Activated T-helper 1 cell treated with anti-CD3 and anti-CD28 coated beads, Interleukin-2, amount 50 U/mL, for 16 hours (primary cell): ENCODE data around the gene GBP3.
"Not testable (repeated sequence)": the region's sequence is repeated elsewhere in the genome, so short reads cannot be mapped to it uniquely, and the experiment has no call there.

ENCODE experiments used
- DNase-seq, 2 donors: peaks; one replicate each; pipeline ENCODE4 v3.0.0-alpha.2; 2020; ENCODE audit warnings: low read depth in 1 of 2, low spot score in 1 of 2

GBP3 gene, protein sequence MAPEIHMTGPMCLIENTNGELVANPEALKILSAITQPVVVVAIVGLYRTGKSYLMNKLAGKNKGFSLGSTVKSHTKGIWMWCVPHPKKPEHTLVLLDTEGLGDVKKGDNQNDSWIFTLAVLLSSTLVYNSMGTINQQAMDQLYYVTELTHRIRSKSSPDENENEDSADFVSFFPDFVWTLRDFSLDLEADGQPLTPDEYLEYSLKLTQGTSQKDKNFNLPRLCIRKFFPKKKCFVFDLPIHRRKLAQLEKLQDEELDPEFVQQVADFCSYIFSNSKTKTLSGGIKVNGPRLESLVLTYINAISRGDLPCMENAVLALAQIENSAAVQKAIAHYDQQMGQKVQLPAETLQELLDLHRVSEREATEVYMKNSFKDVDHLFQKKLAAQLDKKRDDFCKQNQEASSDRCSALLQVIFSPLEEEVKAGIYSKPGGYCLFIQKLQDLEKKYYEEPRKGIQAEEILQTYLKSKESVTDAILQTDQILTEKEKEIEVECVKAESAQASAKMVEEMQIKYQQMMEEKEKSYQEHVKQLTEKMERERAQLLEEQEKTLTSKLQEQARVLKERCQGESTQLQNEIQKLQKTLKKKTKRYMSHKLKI

GRCh38 chr1:89022167-89022959, at the start of gene GBP3:
Gene GBP3, minus strand, starts transcription at chr1:89022866. Its CDS starts 2,145 bp downstream, at chr1:89020721.
- DNase-seq, result no peak

DNA sequence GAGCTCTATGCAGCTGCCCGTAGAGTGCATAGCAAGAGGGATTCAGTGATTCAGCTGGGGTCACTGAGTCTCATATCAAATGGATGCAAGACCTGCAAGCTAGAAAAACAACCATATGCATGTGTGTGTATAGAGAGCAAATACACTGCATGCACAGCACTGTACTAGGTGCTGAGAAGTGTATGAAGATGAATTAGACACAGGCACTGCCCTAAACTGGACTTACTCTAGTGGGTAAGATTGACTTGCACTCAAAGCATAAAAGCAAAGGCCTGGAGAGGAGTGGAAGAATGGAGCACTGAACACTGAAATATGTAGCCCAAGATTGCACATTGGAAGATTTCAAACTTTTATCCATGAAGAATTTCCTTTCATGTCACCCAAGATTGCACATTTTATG, 47.8 kb upstream of the GBP3 start:
- DNase-seq, result no peak

DNA sequence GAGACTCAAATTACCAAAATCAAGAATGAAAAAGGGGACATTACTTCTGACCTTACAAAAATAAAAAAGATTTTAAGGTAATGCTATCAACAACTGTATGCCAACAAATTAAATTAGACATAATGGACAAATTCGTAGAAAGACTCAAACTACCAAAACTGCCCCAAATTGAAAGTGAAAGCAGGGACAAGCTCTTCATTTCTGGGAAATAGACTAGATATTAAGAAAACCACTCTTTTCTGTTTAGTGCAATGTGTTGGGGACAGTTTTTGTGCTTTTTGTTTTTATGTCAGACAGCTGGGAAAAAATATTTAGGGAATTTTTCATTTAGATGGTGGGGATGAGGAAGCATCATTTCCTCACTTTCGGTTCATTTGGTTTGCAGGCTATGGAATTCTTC, 47.3 kb upstream of the GBP3 start:
- DNase-seq, result no peak

DNA sequence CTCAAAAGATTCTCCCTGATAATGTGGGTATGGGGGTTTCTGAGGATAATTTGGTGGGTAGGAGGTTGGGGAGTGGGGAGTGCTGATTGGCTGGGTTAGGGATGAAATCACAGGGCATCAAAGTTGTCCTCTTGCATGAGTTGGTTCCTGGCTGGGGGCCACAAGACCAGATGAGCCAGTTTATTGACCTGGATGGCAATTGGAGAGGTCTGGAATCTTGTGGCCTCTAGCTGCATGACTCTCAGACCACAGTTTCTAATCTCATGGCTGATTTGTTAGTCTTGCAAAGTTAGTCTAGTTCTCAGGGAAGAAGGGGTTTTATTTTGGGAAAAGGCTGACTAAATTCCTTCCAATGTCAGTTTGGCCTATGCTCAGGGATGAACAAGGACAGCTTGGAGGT, 45.6 kb upstream of the GBP3 start:
- no peak for DNase-seq

- no peak for DNase-seq
These were observed 42.6 kb upstream of the GBP3 start, which contains the start of gene GBP1 for GRCh38 chr1:89065079-89065868. Gene GBP1, minus strand, starts transcription at chr1:89065208. Its CDS starts 1,974 bp downstream, at chr1:89063234.

DNA sequence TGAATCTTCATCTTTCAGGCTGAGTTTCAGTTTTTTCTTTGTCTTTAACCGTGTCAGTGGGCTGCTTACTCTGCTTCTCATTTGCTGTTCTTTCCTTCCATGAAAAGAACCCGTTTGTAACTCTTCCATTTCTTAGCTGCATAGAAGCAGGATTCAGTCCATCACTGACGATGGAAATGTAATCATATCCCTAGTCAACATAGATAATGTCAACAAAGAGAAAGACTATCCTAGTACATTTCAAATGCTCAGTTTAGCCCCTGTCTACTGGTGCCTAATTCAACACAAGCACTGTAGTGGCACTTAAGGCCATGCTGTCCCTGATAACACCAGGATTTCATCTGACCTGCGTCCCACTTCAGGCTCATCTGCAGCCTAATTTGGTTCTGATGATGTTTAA, 42.0 kb upstream of the GBP3 start:
- DNase-seq, result no peak

- no peak for DNase-seq
These were observed 40.4 kb upstream of the GBP3 start for GRCh38 chr1:89063094-89063493.

GRCh38 chr1:89060091-89060490, 37.4 kb upstream of the GBP3 start:
- no peak for DNase-seq

GRCh38 chr1:89051955-89052312, 29.3 kb upstream of the GBP3 start:
- DNase-seq, result no peak

GRCh38 chr1:89051300-89051954, 28.8 kb upstream of the GBP3 start:
- DNase-seq, result no peak

DNA sequence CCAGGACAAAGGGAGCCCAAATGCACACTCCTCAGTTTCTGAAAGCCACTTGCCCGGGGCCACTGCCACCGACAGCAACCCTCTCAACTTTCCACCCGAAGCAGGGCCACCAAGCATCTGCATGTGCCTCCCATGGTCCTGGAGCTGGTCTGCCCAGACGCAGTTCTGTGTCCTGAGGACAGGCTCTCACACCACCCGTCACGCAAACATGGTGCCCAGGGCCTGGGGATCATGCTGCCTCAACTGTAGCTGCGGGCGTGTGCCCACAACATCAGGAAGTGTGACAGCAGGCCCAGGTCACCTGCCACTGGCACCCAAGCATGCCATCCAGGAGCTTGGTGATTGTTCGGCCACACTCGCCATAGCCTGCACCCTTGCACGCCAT, 28.0 kb upstream of the GBP3 start:
- no peak for DNase-seq

DNA sequence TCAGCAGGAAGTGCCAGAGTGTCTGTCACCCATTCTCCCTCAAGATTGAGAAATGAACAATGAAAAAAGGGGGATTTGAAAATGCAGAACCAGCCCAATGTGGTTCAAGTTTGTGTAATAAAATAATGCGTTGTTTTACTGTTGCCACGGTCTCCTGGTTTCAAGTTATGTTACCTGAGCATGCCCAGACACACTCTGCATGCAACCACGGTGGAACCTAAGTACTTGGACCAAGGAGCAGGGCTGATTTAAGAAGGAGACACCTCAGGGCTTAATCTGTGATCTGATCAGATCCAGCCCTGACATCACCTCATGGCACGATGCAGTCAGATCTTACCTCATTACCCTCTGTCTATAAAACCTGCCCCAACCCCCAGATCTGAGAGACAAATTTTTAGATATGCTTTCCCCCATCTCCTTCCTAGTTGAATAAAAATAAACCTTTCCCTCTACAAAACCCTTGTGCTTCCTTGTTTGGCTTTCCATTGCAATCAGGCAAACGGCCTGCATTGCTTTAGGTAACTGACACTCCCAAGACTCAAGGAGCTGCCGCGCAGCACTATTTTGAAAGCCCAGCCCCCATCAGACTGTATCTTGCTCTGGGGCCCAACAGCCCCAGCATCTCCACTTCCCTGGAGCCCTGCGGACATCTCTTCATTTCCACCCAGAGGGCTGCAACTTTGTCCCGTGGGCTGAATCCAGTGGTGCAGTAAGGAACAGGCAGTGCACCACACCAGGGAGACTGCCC, 27.4 kb upstream of the GBP3 start:
- not testable (repeated sequence) for DNase-seq

DNA sequence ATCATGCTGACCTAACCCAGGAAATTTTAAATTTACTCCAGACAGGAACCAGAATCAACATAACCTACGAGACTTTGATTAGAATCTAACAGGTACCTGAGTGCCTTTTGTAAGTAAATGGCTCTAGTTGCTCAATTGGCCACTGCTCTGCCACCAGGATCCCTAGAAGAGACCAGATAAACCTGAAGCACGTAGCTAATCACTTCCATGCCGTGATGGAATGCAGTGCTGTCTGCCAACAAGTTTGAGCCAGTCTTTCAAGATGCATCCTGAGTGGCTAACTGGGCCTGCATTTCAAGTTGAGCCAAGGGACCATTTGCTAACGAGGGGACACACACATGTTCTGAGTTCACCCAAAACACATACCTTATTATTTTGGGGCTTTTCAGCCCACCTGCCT, 26.5 kb upstream of the GBP3 start:
- DNase-seq, result not testable (repeated sequence)

GRCh38 chr1:89047734-89048133, 25.1 kb upstream of the GBP3 start:
- no peak for DNase-seq

DNA sequence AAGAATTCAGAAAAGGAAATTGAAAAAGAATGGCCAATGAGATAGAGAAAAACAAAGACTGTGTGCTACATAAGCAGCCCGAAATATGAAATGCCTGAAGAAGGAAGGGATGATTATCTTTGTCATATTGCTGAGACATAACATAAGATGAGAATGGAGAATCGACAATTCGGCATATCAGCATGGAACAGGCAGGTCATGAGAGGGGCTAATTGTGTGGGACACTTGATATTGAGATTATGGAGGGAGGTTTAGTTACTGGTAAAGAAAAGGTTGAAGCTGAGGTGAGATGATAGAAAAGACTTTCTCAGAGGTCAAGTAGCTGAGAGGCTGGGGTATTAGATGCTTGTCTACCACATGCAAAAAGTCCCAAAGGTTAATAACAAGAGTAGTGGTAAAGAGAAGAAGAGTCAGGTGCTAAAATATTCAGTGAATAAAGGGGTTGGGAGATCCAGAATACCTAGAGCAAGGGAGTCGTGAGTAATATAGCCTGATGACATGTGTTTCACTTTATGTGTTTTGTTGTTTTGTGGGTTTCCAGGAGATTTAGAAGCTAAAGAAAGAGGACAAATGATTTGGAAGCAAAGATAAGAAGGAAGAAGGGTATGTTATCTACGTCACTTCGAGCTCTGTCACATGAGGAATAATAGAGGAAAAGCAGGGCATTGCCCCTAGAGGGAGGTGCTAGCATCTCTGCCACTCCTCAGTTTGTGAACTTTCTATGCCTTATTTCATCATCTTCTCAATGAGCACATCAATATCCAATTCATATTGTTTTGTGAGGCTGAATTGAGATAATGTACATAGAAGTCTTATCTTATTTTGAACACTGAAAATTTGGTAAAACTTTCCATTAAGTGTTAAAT, 23.9 kb upstream of the GBP3 start:
- not testable (repeated sequence) for DNase-seq

DNA sequence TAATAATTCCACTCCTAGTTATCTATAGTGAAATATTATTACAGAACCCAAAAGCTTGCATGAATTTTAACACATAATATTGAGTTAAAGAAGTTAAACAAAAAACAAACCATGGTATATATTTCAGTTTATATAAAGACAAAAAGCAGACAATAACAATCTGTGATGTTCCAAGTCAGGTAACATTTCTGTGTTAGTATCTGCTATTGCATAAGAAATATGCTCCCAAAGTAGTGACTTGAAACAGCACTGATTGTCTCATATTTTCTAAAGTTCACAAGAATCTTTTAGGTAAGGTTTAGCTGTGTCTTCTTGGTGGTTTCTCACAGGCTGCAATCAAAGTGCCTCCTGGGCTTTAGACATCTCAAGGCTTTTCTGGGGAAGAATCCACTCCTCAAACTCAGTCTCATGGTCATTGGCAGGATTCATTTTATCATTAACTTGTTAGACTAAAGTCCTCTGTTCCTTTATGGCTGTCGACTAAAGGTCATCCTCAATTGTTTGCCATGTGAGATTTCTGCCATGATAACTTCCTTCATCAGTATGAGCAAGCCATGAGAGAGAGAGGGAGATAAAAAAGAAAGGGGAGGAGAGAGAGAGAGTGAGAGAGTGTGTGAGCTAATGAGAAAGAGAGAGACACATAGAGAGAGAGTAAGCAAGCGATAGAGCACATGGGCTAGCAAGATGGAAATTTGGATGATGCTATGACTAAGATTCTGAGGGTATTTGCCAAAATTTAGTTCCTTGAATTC, 22.5 kb upstream of the GBP3 start:
- DNase-seq, result no peak

GRCh38 chr1:89043940-89044339, 21.3 kb upstream of the GBP3 start:
- no peak for DNase-seq

DNA sequence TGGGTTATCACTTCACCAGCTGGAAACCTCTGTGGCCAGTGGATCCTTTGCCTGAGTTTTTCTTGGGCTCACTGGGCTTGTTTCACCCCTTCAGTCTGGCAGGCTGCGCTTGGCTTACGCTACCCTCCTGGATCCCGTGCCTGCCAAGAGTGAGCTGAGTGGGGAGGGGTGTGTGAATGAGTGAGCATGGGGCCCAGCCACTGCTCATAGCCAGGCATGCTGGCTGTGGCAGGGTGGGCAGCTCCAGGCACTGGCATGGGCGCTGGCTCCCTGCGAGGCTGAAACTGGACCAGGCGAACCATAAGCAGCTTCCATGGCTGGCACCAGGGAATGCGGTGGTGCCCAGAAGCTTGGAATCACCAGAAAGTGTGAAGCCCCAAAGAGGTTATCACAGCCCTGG, 19.8 kb upstream of the GBP3 start:
- DNase-seq, result no peak
